Neural crest cell (in vitro differentiated cells): ENCODE data around the gene MARK3. TPM values are rescaled to one million over a fixed set of nuclear protein-coding genes. Genes with fewer than 3 reads are reported as not detected.

Experiments used
- DNase-seq: peaks from one replicate; pipeline ENCODE4 v3.0.0; 2021; ENCODE audit warnings: low read depth, mixed read lengths, low spot score
- H3K27ac Mint-ChIP-seq: one replicate; pipeline ENCODE4 v1.8.0; 2021; ENCODE audit warnings: mild to moderate bottlenecking, mixed read lengths; ENCODE audit not compliant: unreplicated experiment
- H3K27me3 Mint-ChIP-seq: 2 replicates; pipeline ENCODE4 v1.8.0; 2021; ENCODE audit warnings: low read depth, mild to moderate bottlenecking, mixed read lengths
- H3K36me3 Mint-ChIP-seq: 2 replicates; pipeline ENCODE4 v1.8.0; 2021; ENCODE audit warnings: low read depth, mild to moderate bottlenecking, mixed read lengths
- H3K4me1 Mint-ChIP-seq: 2 replicates; pipeline ENCODE4 v1.8.0; 2021; ENCODE audit warnings: mixed read lengths
- H3K4me3 Mint-ChIP-seq: one replicate; pipeline ENCODE4 v1.8.0; 2021; ENCODE audit warnings: mild to moderate bottlenecking, mixed read lengths
- H3K9me3 Mint-ChIP-seq: 2 replicates; pipeline ENCODE4 v1.8.0; 2021; ENCODE audit warnings: mixed read lengths
- CTCF ChIP-seq: fragments of 200-600 bp; sonication (generic); conservative IDR thresholded peaks from 2 replicates; pipeline ENCODE4 v1.5.0; 2021; ENCODE audit warnings: antibody characterized with exemption, mild to moderate bottlenecking
- total RNA-seq: library from RNA; stranded (reverse); gene quantifications from 2 replicates; pipeline ENCODE4 v1.2.1, GENCODE V29; 2021

Gene MARK3
- total RNA-seq, 1 donor from 2014 or later: 98.8 TPM

- DNase-seq: no peak
- TF ChIP-seq CTCF: no peak
- Mint-ChIP-seq H3K9me3 (no peaks in the 10 kb centered on the region), H3K27ac (no peak overlapping the region), H3K36me3 (no peaks in the 10 kb centered on the region), H3K4me1 (peaks cover 52% of the 10 kb centered on the region), H3K27me3 (no peaks in the 10 kb centered on the region), H3K4me3 (no peak overlapping the region)
Measured at GRCh38 chr14:103396463-103396862, 11.2 kb downstream of the MARK3 start.

DNA sequence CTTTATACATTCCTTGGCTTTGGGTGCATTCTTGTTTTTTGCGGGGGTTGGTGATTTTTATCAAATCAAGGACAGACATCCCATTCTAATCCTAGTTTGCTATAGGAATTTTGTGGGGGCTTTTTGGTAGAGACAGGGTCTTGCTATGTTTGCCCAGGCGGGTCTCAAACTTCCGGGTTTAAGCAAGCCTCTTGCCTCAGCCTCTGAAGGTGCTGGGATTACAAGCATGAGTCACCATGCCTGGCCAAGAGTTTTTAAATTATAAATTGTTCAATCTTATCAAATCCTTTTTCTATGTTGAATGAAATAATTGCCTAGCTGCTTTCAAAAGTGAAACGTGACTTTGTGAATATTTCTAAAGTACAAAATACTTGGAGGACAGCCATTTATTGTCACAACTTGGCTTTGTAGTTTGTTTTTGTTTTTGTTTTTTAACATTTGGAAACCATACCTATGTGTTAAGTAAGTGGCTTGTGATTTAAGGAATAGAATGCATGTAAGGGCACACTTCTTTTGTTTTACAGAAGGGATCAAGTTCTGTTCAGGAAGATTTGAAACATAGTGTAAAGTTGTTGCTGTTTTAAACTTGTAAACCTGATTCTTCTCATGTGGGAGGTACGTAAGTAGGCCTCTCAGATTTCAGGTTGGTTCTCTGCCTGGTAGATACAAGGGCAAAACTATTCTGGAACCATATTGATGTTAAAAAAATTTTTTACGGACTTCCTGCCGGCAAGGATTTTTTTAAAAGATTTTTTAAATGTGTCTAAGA is 13.4 kb downstream of the MARK3 start:
- Mint-ChIP-seq H3K9me3 (no peaks in the 10 kb centered on the region), H3K27me3 (no peaks in the 10 kb centered on the region), H3K4me3 (no peak overlapping the region), H3K36me3 (no peaks in the 10 kb centered on the region), H3K4me1 (peaks cover 60% of the 10 kb centered on the region), H3K27ac (no peak overlapping the region)
- DNase-seq: no peak
- TF ChIP-seq CTCF: no peak

GRCh38 chr14:103400537-103400936 is 15.3 kb downstream of the MARK3 start:
- no peak overlapping the region for H3K4me3 Mint-ChIP-seq
- no peaks in the 10 kb centered on the region for H3K9me3 Mint-ChIP-seq
- H3K27ac Mint-ChIP-seq: no peak overlapping the region
- no peaks in the 10 kb centered on the region for H3K36me3 Mint-ChIP-seq
- no peaks in the 10 kb centered on the region for H3K27me3 Mint-ChIP-seq
- peaks cover 53% of the 10 kb centered on the region for H3K4me1 Mint-ChIP-seq
- TF ChIP-seq CTCF: no peak
- no peak for DNase-seq

DNA sequence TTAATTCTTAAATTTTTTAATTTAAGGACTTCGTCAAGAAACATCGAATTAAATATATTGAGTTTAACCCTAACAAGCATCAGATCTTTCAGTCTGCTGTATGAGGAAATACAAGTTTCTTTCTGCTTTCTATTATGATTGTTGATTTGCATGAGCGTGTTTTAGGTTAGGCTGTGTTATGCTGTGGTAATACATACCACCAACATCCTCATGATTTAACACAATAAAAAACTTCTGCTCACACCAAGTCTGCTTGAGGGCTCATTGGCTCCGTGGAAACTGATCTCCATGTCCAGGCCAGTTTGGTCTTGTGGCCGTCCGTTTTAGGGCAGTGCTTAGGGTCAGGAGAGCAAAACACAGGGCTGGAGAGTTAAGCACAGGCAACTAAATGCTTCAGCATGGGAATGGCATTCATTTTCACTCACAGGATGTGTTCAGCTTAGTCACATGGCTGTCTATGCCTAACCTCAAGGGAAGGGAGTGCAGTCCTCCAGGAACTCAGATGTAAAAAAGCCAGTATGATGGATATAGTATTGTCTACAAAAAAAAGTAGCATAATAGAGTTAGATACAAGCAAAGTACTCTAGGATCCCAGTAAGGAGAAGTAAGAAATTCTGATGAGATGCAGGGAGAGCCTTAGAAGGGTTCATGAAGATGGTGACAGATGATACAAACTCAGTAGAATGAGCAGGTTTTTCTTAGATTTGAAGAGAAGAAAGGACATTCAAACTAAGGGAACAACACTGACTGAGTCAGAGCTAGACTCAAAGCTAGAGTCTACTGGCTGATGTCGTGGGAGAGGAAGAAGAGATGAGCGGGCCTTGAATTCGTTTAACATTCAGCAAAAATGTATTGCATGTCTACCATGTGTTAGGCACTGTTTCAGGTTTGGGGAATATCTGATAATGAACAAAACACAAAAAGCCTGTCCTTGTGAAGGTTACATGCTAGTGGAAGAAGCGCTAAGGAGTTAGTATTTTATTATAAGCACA is 16.3 kb downstream of the MARK3 start:
- no peak for DNase-seq
- Mint-ChIP-seq H3K27ac (no peak overlapping the region), H3K9me3 (no peaks in the 10 kb centered on the region), H3K27me3 (no peaks in the 10 kb centered on the region), H3K4me1 (peaks cover 47% of the 10 kb centered on the region), H3K36me3 (no peaks in the 10 kb centered on the region), H3K4me3 (no peak overlapping the region)
- no peak for TF ChIP-seq CTCF

- TF ChIP-seq CTCF: no peak
- H3K27me3 Mint-ChIP-seq: no peaks in the 10 kb centered on the region
- H3K36me3 Mint-ChIP-seq: no peaks in the 10 kb centered on the region
- peaks cover 46% of the 10 kb centered on the region for H3K4me1 Mint-ChIP-seq
- H3K27ac Mint-ChIP-seq: no peak overlapping the region
- no peaks in the 10 kb centered on the region for H3K9me3 Mint-ChIP-seq
- no peak for DNase-seq
- no peak overlapping the region for H3K4me3 Mint-ChIP-seq
Measured at GRCh38 chr14:103402695-103403094, 17.5 kb downstream of the MARK3 start.
